HG03442 (cell line): ENCODE results near the gene AP1B1.
A peak's percentile ranks its signal among the peaks of the same experiment; 100 is the strongest.
"Not testable (repeated sequence)": the region's sequence is repeated elsewhere in the genome, so short reads cannot be mapped to it uniquely, and the experiment has no call there.

Source experiments
- ATAC-seq: cut with Tn5 transposase; IDR thresholded peaks from one replicate; pipeline ENCODE4 v1.9.1; 2021; ENCODE audit warnings: mild to moderate bottlenecking, moderate library complexity; ENCODE audit not compliant: unreplicated experiment

Gene AP1B1

DNA sequence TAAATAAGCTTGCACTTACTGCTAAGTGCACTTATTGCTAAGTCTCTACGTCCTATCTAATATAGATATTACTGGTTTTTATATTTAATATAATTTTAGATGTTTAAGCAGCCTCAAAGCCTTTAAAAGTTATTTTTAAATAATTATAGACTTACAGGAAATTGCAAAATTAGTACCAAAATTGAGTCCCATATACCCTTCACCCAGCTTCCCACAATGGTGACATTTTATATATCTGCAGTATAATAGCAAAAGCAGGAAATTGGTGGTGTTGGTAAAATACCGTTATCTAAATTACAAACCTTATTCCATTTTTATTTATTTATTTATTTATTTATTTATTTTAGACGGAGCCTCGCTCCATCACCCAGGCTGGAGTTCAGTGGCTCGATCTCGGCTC, 1.9 kb upstream of the AP1B1 start:
- ATAC-seq = no peak

GRCh38 chr22:29388759-29389090, 355 bp upstream of the AP1B1 start:
- peak; percentile 7 for ATAC-seq

- no peak for ATAC-seq
Measured at GRCh38 chr22:29386708-29387107, 1.7 kb downstream of the AP1B1 start.

GRCh38 chr22:29385748-29386147, 2.6 kb downstream of the AP1B1 start:
- ATAC-seq = no peak

GRCh38 chr22:29385151-29385704, 3.1 kb downstream of the AP1B1 start:
- ATAC-seq = no peak

GRCh38 chr22:29383740-29384139, 4.6 kb downstream of the AP1B1 start:
- ATAC-seq = no peak

GRCh38 chr22:29382580-29383302, 5.6 kb downstream of the AP1B1 start:
- no peak for ATAC-seq

GRCh38 chr22:29380856-29381255, 7.5 kb downstream of the AP1B1 start:
- ATAC-seq = no peak

DNA sequence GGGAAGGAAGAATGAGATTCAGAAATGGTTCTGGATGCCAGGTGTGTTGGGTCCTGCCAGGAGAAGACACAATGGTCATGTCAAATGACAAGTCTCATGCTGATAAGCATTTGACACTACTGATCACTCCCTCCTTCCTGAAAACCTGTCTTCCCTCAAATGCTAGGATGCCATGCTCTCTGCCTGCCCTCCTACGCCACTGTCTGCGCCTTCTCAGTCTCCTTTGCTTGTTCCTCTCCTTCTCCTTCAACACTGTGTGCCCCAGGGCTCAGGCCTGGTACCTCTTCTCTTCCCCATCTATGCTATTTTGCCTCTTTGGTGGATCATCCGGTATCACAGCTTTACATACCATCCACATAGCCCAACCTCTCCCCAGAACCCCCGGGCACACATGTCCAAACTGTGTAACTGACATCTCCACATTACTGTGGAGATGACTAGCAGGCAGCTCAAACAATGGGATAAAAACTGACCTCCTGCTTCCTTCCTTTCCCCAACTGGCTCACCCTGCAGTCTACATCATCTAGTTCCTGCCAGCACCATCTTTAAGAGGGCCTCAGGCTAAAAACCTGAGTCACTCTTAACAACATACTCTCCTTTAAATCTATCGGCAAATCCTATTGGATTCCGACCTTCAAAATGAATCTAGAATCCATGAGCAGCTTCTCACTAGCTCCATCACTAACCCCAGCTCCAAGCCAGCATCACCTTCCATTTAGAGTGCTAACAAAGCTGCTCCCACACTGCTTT, 8.2 kb downstream of the AP1B1 start:
- no peak for ATAC-seq

GRCh38 chr22:29379258-29379657, 9.1 kb downstream of the AP1B1 start:
- ATAC-seq = no peak

DNA sequence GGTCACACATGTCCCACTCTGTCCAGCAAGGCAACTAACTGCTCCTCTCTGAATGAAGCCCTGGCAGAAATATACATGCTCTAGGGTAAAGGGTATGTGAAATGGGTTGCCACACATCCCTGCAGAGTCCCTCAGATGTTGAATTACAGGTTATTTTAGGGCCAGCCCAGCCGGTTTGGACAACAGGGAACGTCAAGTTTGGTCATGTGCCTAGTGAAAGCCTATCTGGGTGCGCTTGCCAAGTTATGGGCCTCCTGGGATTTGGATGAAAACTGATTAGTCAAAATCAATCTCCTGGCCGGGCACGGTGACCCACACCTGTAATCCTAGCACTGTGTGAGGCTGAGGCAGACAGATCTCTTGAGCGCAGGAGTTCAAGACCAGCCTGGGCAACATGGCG, 10.4 kb downstream of the AP1B1 start:
- no peak for ATAC-seq

- not testable (repeated sequence) for ATAC-seq
Measured at GRCh38 chr22:29376705-29377104, 11.7 kb downstream of the AP1B1 start.

- ATAC-seq = no peak
Measured at GRCh38 chr22:29375398-29376076, 12.8 kb downstream of the AP1B1 start.

DNA sequence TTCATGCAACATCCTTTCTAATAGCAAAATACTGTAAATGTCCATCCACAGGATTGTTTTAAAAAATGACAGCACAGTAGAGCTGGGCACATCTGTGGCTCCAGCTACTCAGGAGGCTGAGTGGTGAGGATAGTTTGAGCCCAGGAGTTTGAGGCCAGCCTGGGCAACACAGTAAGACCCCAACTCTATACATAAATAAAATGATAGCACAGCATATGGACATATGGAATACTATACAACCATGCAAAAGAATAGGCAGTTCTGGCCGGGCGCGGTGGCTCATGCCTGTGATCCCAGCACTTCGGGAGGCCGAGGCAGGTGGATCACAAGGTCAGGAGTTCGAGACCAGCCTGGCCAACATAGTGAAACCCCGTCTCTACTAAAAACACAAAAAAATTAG, 13.6 kb downstream of the AP1B1 start:
- ATAC-seq = not testable (repeated sequence)

- no peak for ATAC-seq
Measured at GRCh38 chr22:29374401-29374800, 14.0 kb downstream of the AP1B1 start.

DNA sequence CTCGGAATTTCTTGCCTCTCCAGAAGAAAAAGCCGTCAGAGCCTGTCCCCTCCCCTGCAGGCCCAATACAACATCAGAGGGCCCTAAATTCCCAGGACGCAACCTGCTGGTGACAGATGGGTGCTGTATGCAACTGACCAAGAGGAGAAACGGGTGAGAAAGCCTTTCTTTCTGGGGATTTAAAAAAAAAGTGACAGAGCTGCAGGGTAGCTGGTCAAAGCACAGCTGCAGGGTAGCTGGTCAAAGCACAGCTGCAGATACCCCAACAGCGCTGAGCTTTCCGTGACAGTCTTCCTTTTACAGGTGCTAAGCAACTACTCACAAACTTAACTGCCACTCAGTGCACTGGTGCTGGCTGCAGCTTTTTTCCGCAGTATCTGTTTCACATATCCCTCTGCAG, 17.8 kb downstream of the AP1B1 start:
- no peak for ATAC-seq

DNA sequence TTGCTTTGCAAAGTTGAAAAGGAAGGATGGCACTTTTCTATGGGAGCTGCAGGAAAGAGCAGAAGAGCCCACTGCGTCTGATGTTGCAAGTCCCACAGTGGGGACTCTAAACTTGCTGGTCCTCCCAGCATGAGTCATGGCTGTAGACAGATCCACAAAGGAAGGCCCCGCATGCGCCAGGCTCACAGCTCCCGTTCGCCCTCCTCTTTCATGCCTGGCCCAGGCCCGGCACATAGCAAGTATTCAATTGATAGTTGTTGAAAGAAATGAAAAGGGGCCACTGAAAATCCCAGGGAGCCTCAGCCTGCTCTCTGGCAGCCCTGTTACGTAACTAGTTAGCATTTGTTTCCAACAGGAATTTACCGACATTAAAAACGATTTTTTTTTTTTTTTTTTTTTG, 18.9 kb downstream of the AP1B1 start:
- no peak for ATAC-seq

DNA sequence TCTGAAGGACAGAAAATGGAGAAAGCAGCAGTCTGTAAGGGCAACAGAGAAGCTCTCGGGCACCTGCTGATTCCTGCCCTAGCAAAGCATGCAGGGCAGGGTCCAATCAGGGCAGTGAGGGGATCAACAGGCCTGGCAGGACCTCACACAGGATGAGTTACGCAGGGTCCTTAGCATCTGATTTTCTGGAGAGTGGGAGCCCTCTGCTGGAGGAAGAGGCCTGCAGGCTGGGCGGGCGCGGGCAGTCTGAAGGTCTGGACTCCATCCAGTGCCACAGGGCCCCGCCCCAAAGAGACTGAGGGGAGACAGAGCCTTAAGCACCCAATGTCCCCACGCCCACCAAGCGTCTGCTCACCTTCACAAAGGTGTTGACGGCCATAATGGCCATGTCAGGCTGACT, 28.9 kb downstream of the AP1B1 start:
- no peak for ATAC-seq

DNA sequence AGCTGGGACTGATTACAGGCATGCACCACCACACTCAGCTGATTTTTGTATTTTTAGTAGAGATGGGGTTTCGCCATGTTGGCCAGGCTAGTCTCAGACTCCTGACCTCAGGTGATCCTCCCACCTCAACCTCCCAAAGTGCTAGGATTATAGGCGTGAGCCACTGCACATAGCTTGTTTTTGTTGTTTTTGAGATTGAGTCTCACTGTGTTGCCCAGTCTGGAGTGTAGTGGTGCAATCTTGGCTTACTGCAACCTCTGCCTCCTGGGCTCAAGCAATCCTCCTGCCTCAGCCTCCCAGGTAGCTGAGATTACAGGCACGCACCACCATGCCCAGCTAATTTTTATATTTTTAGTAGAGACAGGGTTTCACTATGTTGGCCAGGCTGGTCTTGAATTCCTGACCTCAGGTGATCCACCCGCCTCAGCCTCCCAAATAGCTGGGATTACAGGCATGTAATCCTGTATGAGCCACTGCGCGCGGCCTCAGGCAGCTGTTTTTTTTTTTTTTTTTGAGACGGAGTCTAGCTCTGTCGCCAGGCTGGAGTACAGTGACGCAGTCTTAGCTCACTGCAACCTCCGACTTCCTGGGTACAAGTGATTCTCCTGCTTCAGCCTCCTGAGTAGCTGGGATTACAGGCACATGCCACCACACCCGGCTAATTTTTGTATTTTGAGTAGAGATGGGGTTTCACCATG, 31.0 kb downstream of the AP1B1 start:
- not testable (repeated sequence) for ATAC-seq

GRCh38 chr22:29353860-29354259, 34.5 kb downstream of the AP1B1 start:
- ATAC-seq = no peak

- ATAC-seq = no peak
Measured at GRCh38 chr22:29353286-29353685, 35.1 kb downstream of the AP1B1 start.
